GM18517 (cell line): ENCODE measurements around the gene FNDC3B.
"Not testable (repeated sequence)": the region's sequence is repeated elsewhere in the genome, so short reads cannot be mapped to it uniquely, and the experiment has no call there.

Experiments
- ATAC-seq: cut with Tn5 transposase; IDR thresholded peaks from one replicate; pipeline ENCODE4 v1.9.1; 2021; ENCODE audit warnings: mild to moderate bottlenecking, moderate library complexity; ENCODE audit not compliant: unreplicated experiment

The FNDC3B gene

DNA sequence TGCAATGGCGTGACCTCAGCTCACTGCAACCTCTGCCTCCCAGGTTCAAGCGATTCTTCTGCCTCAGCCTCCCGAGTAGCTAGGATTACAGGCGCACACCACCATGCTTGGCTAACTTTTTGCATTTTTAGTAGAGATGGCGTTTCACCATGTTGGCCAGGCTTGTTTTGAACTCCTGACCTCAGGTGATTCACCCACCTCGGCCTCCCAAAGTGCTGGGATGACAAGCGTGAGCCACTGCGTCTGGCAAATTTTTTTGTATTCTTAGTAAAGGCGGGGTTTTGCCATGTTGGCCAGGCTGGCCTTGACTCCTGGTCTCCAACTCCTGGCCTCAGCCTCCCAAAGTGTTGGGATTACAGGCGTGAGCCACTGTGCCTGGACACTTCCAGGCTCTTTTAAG is 215.9 kb downstream of the FNDC3B start:
- ATAC-seq: not testable (repeated sequence)

DNA sequence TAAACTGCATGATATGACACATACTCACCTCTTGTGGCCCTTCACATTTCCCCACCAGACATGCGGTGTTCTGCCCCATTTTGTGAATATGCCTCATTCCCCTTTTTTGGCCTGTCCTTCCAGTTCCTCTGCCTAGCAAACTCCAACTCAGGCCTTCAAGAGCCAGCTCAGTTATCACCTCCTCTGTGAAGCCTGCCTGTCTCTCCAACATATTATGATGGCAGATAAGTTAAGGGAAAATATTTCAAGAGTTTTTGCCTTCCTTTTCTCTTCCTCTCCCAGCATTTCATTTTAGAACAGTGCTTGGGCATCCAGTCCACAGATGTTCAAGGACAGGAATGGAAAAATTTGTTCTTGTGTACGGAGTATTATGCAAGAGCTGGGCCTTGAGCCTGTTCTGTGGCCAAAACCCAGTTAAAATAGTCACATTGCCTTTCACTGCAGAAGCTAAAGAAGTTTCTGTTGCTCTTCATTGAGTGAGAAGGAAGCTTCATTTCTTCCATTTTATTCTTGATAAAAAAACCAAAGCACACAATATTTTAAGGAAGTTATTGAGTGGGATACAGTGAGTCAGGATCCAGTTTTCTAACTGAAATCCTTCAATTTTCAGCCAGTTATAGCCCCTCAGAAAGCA is 216.8 kb downstream of the FNDC3B start:
- no peak for ATAC-seq

DNA sequence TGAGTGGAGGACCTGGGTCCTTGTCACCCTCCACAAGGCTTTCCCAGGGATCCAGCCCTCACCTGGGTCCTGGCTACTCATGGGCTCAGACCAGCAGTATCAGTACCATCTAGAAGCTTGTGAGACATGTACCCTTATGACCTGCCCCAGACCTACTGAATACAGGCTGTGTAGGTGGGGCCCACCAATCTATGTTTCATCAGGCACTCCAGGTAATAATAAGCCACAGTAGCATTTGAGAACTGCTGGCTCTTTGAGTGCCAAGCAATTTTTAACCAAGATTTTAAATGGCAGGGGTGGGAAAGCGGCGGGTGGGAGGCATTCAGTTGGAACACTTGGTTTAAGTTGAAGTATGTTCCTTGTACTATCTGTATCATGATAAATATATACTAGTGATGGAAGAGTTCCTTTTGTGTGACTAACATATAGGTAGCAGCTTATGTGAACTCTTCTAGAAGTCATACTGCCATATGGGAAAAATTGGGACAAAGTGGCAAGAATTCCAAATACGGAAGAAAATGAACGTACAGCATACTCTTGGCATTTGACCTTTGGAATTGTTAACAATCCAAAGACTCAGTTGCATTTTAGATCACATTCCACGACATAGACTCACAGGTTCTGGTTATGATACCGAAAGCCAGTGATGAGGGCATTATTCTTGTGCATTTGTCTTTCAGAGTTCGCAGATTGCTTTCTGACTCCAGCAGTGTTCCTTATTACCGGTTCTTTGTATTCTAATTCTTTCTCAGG is 218.4 kb downstream of the FNDC3B start:
- ATAC-seq: no peak

DNA sequence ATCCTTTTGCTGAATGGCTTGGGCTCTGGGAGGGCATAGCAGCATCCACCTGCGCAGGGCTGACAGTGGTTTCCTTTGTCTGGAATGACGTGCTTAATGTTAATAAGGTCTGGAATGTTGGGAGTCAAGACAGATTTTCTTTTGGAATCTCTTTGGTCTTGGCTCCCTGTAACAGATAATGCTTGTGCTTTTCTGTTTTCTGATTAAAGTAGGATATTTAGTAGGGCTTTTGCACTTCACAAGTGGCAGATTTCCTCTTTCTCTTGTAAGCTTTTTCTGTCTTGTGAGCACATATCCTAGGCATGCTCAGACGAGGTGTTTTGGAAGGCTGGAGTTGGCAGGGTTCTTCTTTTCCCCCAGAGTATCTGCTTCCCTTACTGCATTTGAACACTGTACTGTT is 219.2 kb downstream of the FNDC3B start:
- ATAC-seq: no peak

DNA sequence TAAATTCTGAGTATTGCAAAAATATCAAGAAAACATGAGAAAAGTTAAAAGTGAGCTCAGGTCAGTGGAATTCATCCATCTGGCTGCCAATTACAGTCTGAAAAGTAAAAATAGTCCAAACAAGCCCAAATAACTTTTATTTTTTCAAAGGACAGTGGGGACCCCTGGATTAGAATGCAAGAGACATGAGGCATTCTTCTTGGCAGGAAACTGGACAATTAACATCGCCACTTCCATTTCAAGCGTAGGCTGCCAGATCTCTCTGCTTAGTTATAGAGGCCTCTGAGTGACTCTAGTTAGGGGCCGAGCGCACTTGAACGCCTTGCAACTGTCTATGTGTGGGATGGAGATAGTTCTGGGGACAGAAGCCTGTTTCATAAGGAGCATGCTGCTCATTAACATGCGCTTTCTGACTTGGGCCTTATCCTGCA is 219.7 kb downstream of the FNDC3B start:
- no peak for ATAC-seq

DNA sequence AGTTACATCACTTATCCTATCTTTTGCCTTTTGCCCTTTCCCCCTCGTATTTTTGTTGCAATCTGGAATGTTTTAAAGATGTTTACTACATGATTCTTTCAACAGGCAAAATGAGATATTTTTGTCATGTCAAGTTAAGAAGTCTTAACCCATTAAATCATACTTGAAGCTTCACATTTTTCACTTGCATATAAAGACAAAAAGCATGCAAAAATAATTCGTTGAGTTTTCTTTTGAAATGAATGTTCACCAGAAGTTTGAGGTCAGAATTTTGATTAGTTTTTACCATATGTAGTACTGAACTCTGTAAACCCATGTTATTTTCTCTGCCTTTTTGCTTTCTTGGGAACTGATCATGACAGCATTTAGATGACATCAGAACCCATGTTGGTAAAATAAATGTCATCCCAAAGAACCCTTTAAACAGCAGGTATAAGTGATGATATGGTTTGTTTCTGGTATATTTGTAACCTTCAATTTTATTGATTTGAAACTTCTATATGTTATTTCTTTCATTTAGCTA is 220.4 kb downstream of the FNDC3B start:
- ATAC-seq: no peak

DNA sequence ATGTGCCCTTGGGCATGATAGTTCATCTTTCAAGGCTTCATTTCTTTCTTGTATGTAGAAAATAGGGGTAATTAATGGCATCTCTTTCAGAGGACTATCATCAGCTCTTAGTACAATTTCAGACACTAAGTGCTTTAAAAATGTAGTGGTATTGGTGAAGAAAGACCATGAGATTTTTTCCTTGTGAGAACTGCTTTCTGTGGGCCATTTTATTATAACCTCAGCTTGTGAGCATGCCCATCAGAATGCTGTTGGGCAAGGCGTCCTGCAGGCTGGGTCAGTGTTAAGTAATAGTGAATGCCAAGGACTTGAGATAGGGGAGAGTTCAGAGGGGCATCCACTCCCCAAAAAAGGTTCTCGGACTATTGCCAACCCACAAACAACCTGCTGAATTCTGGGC is 221.0 kb downstream of the FNDC3B start:
- ATAC-seq: no peak

DNA sequence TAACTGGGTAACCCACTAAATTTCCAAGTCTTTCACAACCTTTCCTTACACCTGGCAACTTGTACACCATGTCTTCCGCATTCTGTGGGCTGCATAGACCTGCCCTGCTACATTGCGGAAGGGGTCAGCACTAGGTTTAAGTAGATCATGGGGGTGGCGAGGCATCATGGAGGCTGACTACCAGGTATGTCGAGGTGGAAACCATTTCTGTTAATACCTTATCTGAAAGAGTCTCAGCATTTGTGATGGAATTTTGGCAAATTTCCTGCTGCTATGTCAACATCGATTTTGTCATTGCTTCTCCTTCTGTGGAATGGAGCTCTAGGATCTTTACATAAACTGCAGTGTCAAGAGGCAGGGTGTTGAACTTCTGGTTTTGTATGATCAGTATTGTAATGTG is 221.7 kb downstream of the FNDC3B start:
- ATAC-seq: no peak

DNA sequence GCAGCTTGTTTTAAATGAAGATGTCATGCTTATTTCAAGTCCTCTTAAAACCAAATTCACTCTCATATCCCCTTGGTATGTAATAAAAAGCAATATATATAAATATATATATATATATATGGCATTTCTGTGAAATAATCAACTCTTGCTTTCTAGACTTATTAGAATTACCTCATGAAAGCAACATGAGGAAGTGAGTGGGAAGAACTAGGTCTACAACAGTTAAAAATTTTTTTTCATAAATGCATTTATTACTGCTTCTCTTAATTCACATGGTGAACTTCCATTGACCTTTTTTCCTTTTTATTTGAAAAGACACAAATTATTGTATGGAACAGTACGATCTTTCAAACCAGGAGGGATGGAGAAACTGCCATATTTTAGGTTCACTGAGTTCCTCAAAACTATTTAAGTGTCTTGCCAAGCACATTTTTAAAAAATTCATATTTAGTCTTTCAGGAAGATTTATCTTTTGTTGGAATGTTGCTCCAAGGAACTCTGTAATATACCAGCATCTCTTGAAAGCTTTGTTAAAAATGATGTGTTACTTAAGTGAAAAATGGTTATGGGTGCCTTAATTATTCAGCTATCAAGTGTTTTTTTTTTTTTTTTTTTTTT is 223.7 kb downstream of the FNDC3B start:
- no peak for ATAC-seq

DNA sequence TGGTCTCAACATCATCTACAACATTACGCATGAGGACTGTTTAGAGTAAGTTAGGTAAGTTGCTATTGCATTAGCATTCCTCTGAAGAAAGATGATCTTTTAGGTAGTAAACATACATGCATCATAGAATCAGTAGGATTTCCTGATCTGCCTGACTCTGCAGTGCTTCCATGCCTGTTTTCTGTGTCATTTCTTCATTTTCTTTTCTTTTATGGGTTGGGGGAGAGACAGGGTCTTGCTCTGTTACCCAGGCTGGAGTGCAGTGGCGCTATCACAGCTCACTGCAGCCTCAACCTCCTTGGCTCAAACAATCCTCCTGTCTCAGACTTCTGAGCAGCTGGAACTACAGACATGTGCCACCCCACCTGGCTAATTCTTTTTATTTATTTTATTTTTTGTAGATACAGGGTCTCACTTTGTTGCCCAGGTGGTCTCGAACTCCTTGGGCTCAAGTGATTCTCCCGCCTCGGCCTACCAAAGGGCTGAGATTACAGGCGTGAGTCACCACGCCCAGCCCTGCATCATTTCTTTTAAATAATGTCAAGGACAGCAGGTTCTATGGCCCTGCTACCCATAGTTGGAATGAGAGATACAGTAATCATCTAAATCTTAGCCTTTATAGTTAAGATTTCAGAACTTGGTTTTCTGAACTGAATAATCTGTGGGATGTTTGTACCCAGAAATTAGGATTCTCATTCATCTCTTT is 224.6 kb downstream of the FNDC3B start:
- no peak for ATAC-seq

DNA sequence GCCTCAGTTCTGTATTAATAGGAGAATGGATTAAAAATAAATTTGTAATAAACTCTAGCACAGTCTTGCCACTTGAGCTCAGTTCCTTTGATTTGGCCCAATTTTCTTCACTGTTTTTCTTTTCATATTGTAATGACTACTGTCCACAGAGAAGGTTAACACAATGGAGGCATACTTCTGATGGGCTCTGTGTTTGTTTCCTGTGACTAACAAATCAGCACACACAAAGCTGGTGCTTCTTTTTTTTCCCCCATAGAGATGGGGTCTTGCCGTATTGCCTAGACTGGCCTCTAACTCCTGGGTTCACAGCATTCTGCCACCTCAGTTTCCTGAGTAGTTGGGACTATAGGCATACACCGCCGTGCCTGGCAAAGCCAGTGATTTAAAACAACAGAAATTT is 226.7 kb downstream of the FNDC3B start:
- ATAC-seq: no peak

DNA sequence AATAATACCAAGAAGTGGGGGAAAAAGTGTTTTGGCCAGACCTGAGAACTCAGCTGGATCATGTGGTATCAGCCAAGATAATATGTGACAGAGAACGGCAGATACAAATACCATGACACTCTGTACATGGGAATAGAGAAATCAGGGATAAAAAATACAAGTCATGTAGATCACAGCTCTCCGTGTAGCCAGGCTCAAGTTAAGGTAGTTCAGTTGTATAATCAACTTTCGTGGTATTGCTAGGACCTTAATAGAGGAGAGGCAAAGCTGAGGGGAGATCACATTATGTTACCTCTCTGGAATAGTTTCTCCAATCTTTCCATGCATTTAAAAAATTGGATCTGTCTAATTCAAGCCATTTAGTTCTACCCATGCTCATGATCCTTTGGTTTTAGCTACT is 229.0 kb downstream of the FNDC3B start:
- ATAC-seq: no peak

DNA sequence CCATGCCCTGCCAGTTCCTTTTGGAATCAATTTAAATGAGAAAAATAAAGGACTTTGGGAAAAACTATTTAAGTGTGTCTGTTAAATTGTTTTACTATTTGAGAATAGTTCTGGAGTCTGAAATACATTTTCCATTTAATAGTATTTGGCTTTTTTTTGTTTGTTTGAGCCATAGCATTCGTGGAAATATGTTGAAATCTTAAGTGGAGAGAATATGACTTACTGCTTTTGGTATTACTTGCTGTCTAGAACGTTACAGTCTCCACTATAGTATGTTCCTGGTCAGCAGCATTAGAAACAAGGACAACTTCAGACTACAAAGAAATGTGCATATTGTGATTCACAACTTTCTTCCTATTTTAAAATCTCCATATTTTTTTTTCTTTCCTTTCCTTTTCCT is 229.5 kb downstream of the FNDC3B start:
- no peak for ATAC-seq

DNA sequence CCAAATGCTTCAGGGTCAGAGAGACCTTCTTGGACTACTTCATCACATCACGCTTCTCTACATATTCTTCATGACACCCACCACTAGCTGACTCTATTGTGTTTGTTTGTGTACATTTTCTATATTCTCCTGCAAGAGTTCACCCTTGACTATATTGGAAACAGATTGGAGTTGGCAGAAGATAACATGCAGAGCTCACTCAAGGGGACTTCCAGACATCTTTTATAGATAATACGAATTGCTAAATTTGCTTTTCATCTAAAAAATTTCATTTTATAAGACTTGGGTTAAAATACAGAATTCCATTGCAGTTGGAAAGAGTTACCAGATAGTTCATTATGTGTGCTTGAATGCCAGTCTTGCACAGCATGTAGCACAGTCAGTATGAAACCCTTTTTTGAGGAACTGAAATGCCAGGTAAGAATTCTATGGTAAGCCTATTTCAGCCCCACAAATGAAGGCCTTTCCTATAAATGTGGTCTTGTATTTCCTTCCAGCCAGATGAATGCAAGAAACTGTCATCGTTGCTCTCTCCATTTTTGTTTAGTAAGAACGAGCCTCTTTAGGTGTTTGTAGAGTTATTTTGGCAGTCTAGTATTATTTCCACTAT is 231.3 kb downstream of the FNDC3B start:
- ATAC-seq: peak; percentile 98

DNA sequence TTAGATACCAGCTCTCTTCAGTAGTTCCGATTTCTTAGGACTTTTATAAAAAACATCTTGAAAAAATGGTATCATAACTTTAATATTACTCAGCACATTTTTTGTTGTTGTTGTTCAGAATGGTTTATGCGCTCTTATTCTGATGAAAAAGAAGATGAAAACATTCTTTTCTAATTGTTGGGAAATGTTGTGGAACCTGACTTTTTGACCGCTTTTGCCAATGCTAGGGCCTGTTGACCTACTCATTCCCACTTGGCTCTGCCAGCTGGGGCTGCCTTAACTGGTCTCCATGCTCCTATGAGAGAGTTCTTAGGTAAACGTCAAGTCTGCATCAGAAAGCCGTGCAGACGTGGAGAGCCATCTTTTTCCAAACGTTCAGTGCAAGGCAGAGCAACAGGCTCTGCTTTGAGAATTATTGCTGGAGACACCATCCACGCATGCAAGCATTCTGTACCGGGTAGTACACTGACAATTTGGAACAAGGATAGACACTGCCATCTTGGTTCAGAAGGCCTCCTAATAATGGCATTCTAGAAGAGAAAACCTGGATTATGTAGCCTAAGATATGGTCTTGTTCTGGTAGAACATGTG is 232.1 kb downstream of the FNDC3B start:
- ATAC-seq: no peak

DNA sequence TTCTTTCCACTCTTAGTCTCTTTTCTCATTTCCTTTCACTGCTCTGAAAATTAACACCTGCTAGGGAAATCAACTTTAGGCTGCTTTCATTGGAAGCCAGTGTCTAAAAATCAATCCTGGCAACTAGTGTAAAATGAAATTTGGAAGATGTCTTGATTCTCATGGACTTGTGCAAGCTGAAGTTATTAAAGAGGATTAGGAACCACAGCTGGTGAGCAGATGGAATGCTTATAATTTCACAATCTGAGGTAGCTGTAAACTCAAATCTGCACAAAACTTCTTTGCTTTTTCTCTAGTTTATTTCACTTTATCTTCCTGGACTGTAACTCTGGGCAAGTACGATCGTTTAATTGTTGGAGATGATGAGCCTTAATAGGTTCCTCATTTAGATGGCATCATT is 233.3 kb downstream of the FNDC3B start:
- ATAC-seq: no peak

DNA sequence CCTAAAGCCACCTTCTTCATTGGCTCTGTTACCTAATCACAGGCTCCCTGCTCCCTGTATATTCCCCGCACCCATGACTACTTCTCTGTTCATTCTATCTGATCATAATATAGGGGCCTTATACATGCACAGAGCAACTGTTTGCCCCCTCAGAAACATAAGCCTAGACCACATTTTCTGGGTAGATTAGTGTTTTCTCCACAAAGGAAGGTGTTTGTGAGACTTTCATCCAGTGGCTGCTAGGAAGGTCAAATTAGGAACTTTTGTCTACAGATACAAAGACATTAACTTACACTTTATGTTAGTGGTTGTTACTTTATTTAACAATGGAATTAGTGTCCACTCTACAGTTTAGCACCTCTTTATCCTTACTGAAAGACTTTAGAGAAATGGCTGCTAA is 234.0 kb downstream of the FNDC3B start:
- no peak for ATAC-seq

DNA sequence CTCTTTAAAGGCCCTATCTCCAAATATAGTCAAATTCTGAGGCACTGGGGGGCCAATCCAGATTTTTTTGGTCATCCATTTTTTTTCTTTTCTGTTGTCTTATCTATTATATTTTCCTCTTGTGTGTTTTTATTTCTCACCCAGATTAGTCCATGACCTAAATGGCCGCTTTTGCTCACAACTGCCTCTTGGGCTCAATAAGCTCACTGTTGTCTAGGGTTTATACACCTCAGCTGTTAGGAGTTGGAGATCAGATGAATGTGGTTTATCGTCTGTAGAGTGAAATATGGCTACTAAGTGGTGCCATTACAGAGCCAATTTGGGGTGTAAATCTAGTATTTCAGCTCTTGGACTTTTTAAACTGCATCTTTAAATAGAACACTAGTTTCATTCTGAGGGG is 235.5 kb downstream of the FNDC3B start:
- no peak for ATAC-seq

DNA sequence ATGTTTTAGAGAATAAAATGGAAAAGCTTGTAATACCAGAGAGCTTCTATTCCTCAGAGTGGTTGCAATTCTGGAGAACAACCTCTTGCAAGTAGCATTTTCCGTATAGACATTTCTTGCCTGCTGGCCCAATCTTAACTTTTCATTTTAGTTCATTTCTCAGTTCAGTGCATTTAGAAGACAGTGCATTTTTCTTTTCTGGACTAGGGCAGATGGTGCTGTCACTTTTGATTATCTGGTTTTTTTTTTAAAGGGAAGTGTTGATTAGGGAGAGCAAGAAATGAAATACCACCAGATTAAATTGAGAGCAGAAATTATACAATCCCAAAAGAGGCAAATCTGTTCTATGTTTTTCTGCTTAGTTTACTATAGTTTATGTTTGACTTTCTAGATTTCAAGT is 236.2 kb downstream of the FNDC3B start:
- ATAC-seq: no peak

DNA sequence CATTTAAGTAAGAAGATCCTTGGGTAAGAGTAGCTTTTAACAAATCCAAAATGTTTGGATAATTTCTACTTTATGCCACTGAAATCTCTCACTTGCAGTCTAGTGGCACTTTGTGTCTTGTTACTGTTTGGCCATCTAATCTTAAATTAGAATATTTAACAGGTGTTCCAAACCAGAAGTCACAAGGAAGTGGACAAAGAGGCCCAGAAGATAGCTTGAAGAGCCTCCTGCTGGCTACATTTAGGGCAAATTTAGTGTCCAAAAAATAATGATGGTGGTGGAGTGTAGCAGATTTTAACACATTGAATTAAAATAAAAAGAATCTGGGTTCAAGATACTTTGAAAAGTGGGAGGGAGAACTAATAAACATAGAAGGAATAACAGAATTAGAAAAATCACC is 236.7 kb downstream of the FNDC3B start:
- ATAC-seq: no peak
